Lung (tissue), 12 donors: Measurements from ENCODE around the gene PIM1. TPM values are rescaled to one million over a fixed set of nuclear protein-coding genes. Genes with fewer than 3 reads are reported as not detected.

ENCODE experiments used
- ATAC-seq: fragments of 200-7000 bp; cut with Tn5 transposase; one replicate; pipeline ENCODE4 v1.9.1; 2020; ENCODE audit warnings: moderate number of reproducible peaks; ENCODE audit not compliant: insufficient read depth, low FRiP score
- DNase-seq, 3 donors: peaks; one replicate each; pipeline ENCODE4 v3.0.0-alpha.2; 2013 to 2017
- H3K27ac ChIP-seq, 2 donors: one replicate each; pipeline ENCODE4 v1.5.1; 2013; ENCODE audit warnings: mild to moderate bottlenecking in 2 of 2, moderate library complexity in 2 of 2, control low read depth in 1 of 2, inconsistent platforms in 1 of 2, low read depth in 1 of 2, low read length in 1 of 2
- H3K27me3 ChIP-seq, 3 donors: one replicate each; pipeline ENCODE4 v1.5.1; 2013; ENCODE audit warnings: low read length in 2 of 3; ENCODE audit not compliant: control insufficient read depth in 3 of 3, insufficient read depth in 3 of 3
- H3K36me3 ChIP-seq, 4 donors: one replicate each; pipeline ENCODE4 v1.5.1; 2013; ENCODE audit warnings: low read length in 4 of 4, mild to moderate bottlenecking in 1 of 4, moderate library complexity in 1 of 4; ENCODE audit not compliant: control insufficient read depth in 4 of 4, insufficient read depth in 4 of 4
- H3K4me1 ChIP-seq, 5 donors: one replicate each; pipeline ENCODE4 v1.5.1; 2013; ENCODE audit warnings: low read length in 5 of 5, mild to moderate bottlenecking in 2 of 5, moderate library complexity in 1 of 5; ENCODE audit not compliant: control insufficient read depth in 5 of 5, insufficient read depth in 5 of 5
- H3K4me3 ChIP-seq: one replicate; pipeline ENCODE4 v1.5.1; 2013; ENCODE audit warnings: mild to moderate bottlenecking, control low read depth, moderate library complexity
- H3K9ac ChIP-seq, 2 donors: one replicate each; pipeline ENCODE4 v1.5.1; 2013; ENCODE audit warnings: low read length in 2 of 2, control low read depth in 1 of 2; ENCODE audit not compliant: insufficient read depth in 1 of 2
- H3K9me3 ChIP-seq, 4 donors: one replicate each; pipeline ENCODE4 v1.5.1; 2013; ENCODE audit warnings: low read length in 3 of 4, mild to moderate bottlenecking in 1 of 4, moderate library complexity in 1 of 4; ENCODE audit not compliant: control insufficient read depth in 4 of 4, insufficient read depth in 3 of 4
- CTCF ChIP-seq: IDR thresholded peaks from 2 replicates; pipeline ENCODE4 v1.5.1; 2012; ENCODE audit warnings: mild to moderate bottlenecking; ENCODE audit errors: control extremely low read depth, extremely low read depth
- WGBS, 2 donors: extraction: QIAGEN DNeasy Blood & Tissue Kit; methylation state at CpG; one replicate each; pipeline ENCODE4 v1.1.7; 2013; 5-methylcytosine and 5-hydroxymethylcytosine counted together
- polyA plus RNA-seq, 2 donors: library from polyadenylated mRNA; stranded (reverse); fragments of 200-250 nt; gene quantifications; one replicate each; pipeline ENCODE4 v1.2.1, GENCODE V29; 2013
- total RNA-seq, 2 donors: library from RNA; depleted of rRNA in 1 of 2; stranded (reverse); fragments of >200 nt in 1 of 2; gene quantifications; one replicate each; pipeline ENCODE4 v1.2.1, GENCODE V29; 2014 to 2021
- donor health status: control.
- donor health status: control.
- donor health status: Bipolar disorder and iron deficiency.
- donor health status: healthy.
- donor health status: DM: yes; HTN: yes; CAD: no.

Gene PIM1
- total and polyA plus RNA-seq, 4 donors = 43.2 to 108 (median 52.0) TPM

DNA sequence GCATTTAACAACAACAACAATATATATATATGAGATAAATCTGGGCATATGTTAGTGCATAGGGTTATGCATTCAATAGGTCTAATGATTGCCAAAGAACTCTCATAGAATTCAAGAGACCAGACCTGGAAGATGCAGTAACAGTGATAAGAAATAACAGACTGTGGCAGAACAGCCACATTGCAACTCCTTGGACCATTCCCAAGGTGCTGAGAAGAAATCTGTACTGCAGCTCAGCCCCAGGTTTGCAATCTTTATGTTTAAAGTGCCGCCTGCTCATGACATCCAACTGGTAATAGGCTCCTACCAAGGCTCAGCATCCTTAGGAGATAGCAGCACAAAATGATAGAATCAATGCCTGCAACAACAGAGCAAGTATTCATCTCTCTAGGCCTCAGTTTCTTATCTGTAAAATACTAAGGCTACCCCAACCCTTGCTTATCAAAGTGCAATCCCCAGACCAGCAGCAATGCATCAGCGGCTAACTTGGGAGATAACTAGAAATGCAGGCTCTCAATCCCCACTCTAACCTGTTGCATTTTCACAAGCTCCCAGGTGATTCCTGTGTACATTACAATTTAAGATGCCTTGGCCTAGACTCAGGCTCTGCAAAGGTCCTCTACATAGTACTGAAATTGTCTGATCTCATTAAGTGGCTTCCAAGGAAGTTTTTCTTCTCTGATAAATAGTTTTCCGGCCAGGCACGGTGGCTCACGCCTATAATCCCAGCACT lies 30.6 kb upstream of the PIM1 start:
- no peak for DNase-seq
- TF ChIP-seq CTCF = no peak

GRCh38 chr6:37140145-37140544 lies 29.8 kb upstream of the PIM1 start:
- no peak overlapping the region for H3K4me3 ChIP-seq
- TF ChIP-seq CTCF = no peak
- peaks cover 0 to 16% (median 9%) of the 10 kb centered on the region in 5 donors for H3K4me1 ChIP-seq
- H3K27me3 ChIP-seq = no peaks in the 10 kb centered on the region
- 87 to 88% methylated on average over 3 of the region's 3 CpGs for WGBS, 2 donors
- DNase-seq (no peak), ATAC-seq (no peak)
- no peaks in the 10 kb centered on the region for H3K9me3 ChIP-seq
- H3K27ac ChIP-seq = no peak overlapping the region
- H3K36me3 ChIP-seq = no peaks in the 10 kb centered on the region
- H3K9ac ChIP-seq = no peak overlapping the region

More for the DNA sequence above, 30.6 kb upstream of the PIM1 start:
- ATAC-seq = no peak
- no peak overlapping the region for H3K9ac ChIP-seq
- no peak overlapping the region for H3K27ac ChIP-seq
- WGBS, 2 donors = 94 to 96% methylated on average over 5 of the region's 5 CpGs
- no peaks in the 10 kb centered on the region for H3K36me3 ChIP-seq
- peaks cover 3 to 20% (median 9%) of the 10 kb centered on the region in 5 donors for H3K4me1 ChIP-seq
- H3K27me3 ChIP-seq = no peaks in the 10 kb centered on the region
- no peaks in the 10 kb centered on the region for H3K9me3 ChIP-seq
- H3K4me3 ChIP-seq = no peak overlapping the region

DNA sequence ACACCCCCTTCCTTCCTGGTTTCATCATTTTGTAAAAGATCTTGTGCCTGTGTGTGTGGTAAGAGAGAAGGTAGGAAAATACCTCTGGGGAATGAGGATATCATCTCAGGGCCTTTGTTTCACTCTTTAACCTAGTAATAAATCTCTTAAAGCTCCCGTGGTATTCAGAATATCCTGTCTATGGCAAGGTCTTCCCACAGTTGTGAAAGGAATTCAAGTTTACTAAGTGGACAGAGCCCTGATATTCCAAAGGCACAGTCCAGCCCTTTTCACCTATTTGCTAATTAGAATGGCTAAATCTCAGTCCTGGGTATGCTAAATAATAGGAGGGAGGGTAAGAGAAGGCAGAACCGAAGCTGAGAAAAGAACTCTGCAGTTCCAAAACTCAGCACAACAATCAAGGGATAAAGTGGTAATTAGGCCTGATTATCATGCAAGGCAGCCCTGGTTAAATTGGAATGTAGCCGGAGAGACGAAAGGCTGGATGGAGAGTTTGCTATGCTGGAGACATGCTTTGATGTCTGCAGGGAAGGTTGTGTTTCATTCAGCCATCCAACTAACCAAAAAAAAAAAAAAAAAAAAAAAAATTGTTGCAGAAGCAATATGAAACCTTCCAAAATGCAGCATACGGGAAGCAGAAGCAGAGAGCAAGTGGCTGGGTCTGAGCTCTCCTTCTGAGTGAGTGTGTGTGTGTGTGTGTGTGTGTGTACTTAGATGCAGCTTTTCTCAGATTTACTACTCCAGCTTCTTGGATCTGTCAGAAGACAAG lies 28.5 kb upstream of the PIM1 start:
- Histone ChIP-seq H3K9ac (no peak overlapping the region), H3K36me3 (no peaks in the 10 kb centered on the region), H3K27ac (no peak overlapping the region), H3K27me3 (no peaks in the 10 kb centered on the region), H3K9me3 (no peaks in the 10 kb centered on the region), H3K4me1 (peaks cover 0 to 16% (median 9%) of the 10 kb centered on the region in 5 donors), H3K4me3 (no peak overlapping the region)
- TF ChIP-seq CTCF = no peak
- WGBS, 2 donors = 62 to 69% methylated on average over 5 of the region's 5 CpGs
- DNase-seq (peak in 2 of 3 donors; percentile 30 to 61), ATAC-seq (no peak)
